ENCODE results near the gene HPGDS.

DNA sequence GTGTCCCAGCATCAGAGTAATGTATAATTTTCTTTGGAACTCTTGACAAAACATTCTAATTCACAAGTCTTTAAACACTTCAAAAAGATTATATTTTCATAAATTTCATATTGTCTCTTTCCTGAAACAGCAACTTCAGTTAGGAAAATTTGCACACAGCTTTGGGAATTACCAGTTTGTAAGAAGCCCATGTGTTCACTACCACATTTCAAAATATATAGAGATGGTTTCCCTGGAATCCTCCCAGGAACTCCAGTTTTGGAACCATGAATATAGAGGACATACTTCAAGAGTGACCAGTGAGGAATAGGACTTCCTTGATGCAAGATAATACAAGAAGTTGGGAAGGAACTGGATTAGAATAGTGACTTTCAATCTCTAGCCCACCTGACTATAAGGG lies 28.7 kb upstream of the HPGDS start:
- TF ChIP-seq, protein P1, sequence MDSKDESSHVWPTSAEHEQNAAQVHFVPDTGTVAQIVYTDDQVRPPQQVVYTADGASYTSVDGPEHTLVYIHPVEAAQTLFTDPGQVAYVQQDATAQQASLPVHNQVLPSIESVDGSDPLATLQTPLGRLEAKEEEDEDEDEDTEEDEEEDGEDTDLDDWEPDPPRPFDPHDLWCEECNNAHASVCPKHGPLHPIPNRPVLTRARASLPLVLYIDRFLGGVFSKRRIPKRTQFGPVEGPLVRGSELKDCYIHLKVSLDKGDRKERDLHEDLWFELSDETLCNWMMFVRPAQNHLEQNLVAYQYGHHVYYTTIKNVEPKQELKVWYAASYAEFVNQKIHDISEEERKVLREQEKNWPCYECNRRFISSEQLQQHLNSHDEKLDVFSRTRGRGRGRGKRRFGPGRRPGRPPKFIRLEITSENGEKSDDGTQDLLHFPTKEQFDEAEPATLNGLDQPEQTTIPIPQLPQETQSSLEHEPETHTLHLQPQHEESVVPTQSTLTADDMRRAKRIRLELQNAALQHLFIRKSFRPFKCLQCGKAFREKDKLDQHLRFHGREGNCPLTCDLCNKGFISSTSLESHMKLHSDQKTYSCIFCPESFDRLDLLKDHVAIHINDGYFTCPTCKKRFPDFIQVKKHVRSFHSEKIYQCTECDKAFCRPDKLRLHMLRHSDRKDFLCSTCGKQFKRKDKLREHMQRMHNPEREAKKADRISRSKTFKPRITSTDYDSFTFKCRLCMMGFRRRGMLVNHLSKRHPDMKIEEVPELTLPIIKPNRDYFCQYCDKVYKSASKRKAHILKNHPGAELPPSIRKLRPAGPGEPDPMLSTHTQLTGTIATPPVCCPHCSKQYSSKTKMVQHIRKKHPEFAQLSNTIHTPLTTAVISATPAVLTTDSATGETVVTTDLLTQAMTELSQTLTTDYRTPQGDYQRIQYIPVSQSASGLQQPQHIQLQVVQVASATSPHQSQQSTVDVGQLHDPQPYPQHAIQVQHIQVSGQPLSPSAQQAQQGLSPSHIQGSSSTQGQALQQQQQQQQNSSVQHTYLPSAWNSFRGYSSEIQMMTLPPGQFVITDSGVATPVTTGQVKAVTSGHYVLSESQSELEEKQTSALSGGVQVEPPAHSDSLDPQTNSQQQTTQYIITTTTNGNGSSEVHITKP (tag by site-specific recombination; IDR thresholded peaks at IDR 0.05) = no peak
- TF ChIP-seq, protein P2, sequence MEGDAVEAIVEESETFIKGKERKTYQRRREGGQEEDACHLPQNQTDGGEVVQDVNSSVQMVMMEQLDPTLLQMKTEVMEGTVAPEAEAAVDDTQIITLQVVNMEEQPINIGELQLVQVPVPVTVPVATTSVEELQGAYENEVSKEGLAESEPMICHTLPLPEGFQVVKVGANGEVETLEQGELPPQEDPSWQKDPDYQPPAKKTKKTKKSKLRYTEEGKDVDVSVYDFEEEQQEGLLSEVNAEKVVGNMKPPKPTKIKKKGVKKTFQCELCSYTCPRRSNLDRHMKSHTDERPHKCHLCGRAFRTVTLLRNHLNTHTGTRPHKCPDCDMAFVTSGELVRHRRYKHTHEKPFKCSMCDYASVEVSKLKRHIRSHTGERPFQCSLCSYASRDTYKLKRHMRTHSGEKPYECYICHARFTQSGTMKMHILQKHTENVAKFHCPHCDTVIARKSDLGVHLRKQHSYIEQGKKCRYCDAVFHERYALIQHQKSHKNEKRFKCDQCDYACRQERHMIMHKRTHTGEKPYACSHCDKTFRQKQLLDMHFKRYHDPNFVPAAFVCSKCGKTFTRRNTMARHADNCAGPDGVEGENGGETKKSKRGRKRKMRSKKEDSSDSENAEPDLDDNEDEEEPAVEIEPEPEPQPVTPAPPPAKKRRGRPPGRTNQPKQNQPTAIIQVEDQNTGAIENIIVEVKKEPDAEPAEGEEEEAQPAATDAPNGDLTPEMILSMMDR (tag by site-specific recombination; IDR thresholded peaks at IDR 0.05) = no peak
- TF ChIP-seq ZNF549 (tag by site-specific recombination; IDR thresholded peaks at IDR 0.05) (no peak), TRIM28 (IDR thresholded peaks at IDR 0.05; ENCODE audit: borderline replicate concordance, low read length) (no peak), KLF7 (tag by site-specific recombination; IDR thresholded peaks at IDR 0.05; ENCODE audit: borderline replicate concordance) (no peak), ZNF354C (tag by site-specific recombination; IDR thresholded peaks at IDR 0.05; ENCODE audit: borderline replicate concordance, low read depth) (no peak)
